ENCODE results near the gene LACTB.

LACTB gene

DNA sequence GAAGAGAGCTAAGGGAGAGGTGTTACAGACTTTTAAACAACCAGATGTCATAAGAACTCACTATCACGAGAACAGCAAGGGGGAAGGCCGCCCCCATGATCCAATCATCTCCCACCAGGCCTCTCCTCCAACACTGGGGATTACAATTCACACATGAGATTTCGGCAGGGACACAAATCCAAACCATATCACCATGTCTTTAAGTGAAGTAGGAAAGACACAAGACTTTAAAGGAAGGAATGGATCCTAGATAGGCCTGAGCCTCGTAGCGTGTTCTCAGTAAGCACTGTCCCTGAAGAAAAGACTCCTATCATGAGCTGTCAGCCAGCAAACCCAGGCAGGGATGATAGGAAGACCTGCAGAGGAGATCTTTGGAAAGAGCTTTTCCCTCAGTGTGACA lies 50.7 kb downstream of the LACTB start:
- no peak overlapping the region for H3K27ac ChIP-seq (ENCODE audit: low read length)
- H3K9me3 ChIP-seq (ENCODE audit: control insufficient read depth, insufficient read depth, low read length) = no peaks in the 10 kb centered on the region
- no peaks in the 10 kb centered on the region for H3K27me3 ChIP-seq (ENCODE audit: control insufficient read depth, insufficient read depth, low read length)
- no peak for DNase-seq (ENCODE audit: low read depth, low spot score)
- no peak overlapping the region for H3K4me3 ChIP-seq (ENCODE audit: low read length)
- 0 out of 2 replicates have a peak, but pooled peaks cover 1% of the 10 kb centered on the region for H3K4me1 ChIP-seq (ENCODE audit: control insufficient read depth, insufficient read depth, low read length)
- no peaks in the 10 kb centered on the region for H3K36me3 ChIP-seq (ENCODE audit: control insufficient read depth, insufficient read depth, low read length)
- WGBS (ENCODE audit: insufficient coverage, insufficient read length) = no CpG with 5 or more reads among the region's 5 CpGs

DNA sequence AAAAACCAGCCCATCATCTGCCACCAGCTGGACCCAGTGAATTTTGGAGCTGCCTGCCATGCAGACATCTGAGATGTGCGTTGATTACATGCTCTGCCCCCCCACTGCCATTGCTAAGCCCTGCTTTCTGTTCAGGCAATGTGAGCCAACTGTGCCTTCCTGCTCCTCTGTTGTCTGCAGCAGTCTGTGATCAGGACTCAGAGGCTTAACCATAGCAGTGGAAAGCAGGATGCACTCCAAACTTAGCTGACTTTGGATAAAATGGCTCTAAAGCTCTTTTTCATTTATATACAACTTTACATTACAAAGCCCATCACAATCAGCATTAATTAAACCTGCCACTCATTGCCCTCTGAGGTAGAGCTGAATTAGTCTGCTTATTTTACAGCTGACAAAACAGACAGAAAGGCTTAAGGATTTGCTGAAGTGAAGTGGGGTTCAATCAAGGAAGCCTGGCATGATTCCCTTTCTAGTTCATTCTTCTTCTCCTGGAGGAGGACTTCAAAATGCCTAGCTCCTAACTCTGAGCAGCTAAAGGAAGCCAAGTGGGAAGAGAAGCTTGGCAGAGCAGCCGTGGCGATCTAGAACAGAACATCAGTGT lies 51.3 kb downstream of the LACTB start:
- H3K27ac ChIP-seq (ENCODE audit: low read length) = no peak overlapping the region
- 0 out of 2 replicates have a peak, but pooled peaks cover 1% of the 10 kb centered on the region for H3K4me1 ChIP-seq (ENCODE audit: control insufficient read depth, insufficient read depth, low read length)
- H3K27me3 ChIP-seq (ENCODE audit: control insufficient read depth, insufficient read depth, low read length) = no peaks in the 10 kb centered on the region
- WGBS (ENCODE audit: insufficient coverage, insufficient read length) = no CpG with 5 or more reads among the region's 3 CpGs
- no peaks in the 10 kb centered on the region for H3K36me3 ChIP-seq (ENCODE audit: control insufficient read depth, insufficient read depth, low read length)
- H3K4me3 ChIP-seq (ENCODE audit: low read length) = no peak overlapping the region
- DNase-seq (ENCODE audit: low read depth, low spot score) = no peak
- no peaks in the 10 kb centered on the region for H3K9me3 ChIP-seq (ENCODE audit: control insufficient read depth, insufficient read depth, low read length)

DNA sequence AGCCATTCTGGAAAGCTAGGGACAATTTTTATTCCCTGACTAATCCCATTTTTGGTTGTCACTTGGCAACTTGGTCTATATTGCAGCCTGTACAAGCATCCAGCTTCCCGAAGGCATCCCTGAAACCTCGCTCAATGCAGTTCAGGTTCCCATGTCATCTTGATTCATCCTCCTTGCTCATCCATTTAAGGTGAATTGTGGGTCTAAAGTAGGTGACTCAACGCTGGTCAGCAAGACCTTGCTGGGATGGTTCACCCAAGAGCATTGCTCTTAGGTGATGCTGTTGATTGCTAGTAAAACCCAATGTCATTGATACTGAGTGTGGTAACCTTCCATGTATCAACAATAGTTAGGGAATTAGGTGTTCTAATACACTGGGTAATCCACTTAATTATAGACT lies 54.6 kb downstream of the LACTB start:
- H3K4me3 ChIP-seq (ENCODE audit: low read length) = no peak overlapping the region
- 0 out of 2 replicates have a peak, but pooled peaks cover 1% of the 10 kb centered on the region for H3K4me1 ChIP-seq (ENCODE audit: control insufficient read depth, insufficient read depth, low read length)
- no peak overlapping the region for H3K27ac ChIP-seq (ENCODE audit: low read length)
- H3K27me3 ChIP-seq (ENCODE audit: control insufficient read depth, insufficient read depth, low read length) = no peaks in the 10 kb centered on the region
- DNase-seq (ENCODE audit: low read depth, low spot score) = no peak
- no peaks in the 10 kb centered on the region for H3K36me3 ChIP-seq (ENCODE audit: control insufficient read depth, insufficient read depth, low read length)
- no peaks in the 10 kb centered on the region for H3K9me3 ChIP-seq (ENCODE audit: control insufficient read depth, insufficient read depth, low read length)
- WGBS (ENCODE audit: insufficient coverage, insufficient read length) = no CpG with 5 or more reads among the region's 3 CpGs

DNA sequence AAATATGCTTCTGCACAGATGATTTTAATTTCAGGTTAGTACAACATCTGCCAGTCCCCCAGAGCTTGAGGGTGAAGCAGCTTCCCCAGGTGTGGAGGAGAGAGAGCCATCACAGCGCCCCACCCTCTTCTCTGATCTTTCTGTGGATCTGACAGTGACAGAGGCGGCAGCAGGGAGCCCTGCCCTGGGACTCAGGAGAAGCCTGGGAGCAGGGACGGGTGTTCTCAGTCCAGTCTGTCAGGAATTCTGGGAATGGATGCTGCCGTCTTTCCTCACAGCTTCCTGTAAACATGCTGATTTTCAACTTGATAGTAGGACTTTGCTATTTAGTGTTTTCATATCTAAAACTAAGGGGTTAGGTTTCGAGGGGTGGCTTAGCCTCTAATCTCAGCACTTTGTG lies 56.4 kb downstream of the LACTB start:
- Histone ChIP-seq H3K4me1 (ENCODE audit: control insufficient read depth, insufficient read depth, low read length) (no peaks in the 10 kb centered on the region), H3K36me3 (ENCODE audit: control insufficient read depth, insufficient read depth, low read length) (no peaks in the 10 kb centered on the region), H3K4me3 (ENCODE audit: low read length) (no peak overlapping the region), H3K27me3 (ENCODE audit: control insufficient read depth, insufficient read depth, low read length) (no peaks in the 10 kb centered on the region), H3K9me3 (ENCODE audit: control insufficient read depth, insufficient read depth, low read length) (no peaks in the 10 kb centered on the region), H3K27ac (ENCODE audit: low read length) (no peak overlapping the region)
- no CpG with 5 or more reads among the region's 5 CpGs for WGBS (ENCODE audit: insufficient coverage, insufficient read length)
- no peak for DNase-seq (ENCODE audit: low read depth, low spot score)

DNA sequence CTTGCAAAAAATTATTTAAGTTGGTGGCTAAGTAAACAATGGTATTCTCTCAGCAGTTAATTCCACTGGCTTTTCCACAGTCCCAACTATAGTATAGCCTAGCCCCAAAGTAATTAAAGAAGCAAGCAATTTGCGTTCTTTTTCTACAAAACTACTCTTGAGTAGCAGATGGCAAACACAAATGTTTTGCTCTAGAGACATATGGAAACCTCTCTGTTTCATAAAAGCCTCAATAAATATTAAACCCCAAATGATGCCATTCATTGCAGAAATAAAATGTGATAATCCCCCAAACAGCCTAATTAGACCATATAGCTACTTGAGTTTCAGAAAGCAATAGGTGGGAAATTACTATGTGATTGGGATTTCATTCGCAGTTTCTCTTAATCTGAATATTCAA lies 59.1 kb downstream of the LACTB start:
- no peak for DNase-seq (ENCODE audit: low read depth, low spot score)
- H3K9me3 ChIP-seq (ENCODE audit: control insufficient read depth, insufficient read depth, low read length) = no peaks in the 10 kb centered on the region
- no peak overlapping the region for H3K4me3 ChIP-seq (ENCODE audit: low read length)
- WGBS (ENCODE audit: insufficient coverage, insufficient read length) = no CpG with 5 or more reads among the region's 2 CpGs
- no peak overlapping the region for H3K27ac ChIP-seq (ENCODE audit: low read length)
- no peaks in the 10 kb centered on the region for H3K27me3 ChIP-seq (ENCODE audit: control insufficient read depth, insufficient read depth, low read length)
- no peaks in the 10 kb centered on the region for H3K4me1 ChIP-seq (ENCODE audit: control insufficient read depth, insufficient read depth, low read length)
- H3K36me3 ChIP-seq (ENCODE audit: control insufficient read depth, insufficient read depth, low read length) = no peaks in the 10 kb centered on the region

GRCh38 chr15:63181648-63182047 lies 60.0 kb downstream of the LACTB start:
- H3K9me3 ChIP-seq (ENCODE audit: control insufficient read depth, insufficient read depth, low read length) = no peaks in the 10 kb centered on the region
- WGBS (ENCODE audit: insufficient coverage, insufficient read length) = no CpG with 5 or more reads among the region's 2 CpGs
- no peak overlapping the region for H3K4me3 ChIP-seq (ENCODE audit: low read length)
- H3K27ac ChIP-seq (ENCODE audit: low read length) = no peak overlapping the region
- no peaks in the 10 kb centered on the region for H3K27me3 ChIP-seq (ENCODE audit: control insufficient read depth, insufficient read depth, low read length)
- no peaks in the 10 kb centered on the region for H3K4me1 ChIP-seq (ENCODE audit: control insufficient read depth, insufficient read depth, low read length)
- H3K36me3 ChIP-seq (ENCODE audit: control insufficient read depth, insufficient read depth, low read length) = no peaks in the 10 kb centered on the region
- DNase-seq (ENCODE audit: low read depth, low spot score) = no peak

- H3K36me3 ChIP-seq (ENCODE audit: control insufficient read depth, insufficient read depth, low read length) = no peaks in the 10 kb centered on the region
- no peak for DNase-seq (ENCODE audit: low read depth, low spot score)
- peaks cover 1% of the 10 kb centered on the region; the same call in 1 of the 2 replicates for H3K4me1 ChIP-seq (ENCODE audit: control insufficient read depth, insufficient read depth, low read length)
- no peaks in the 10 kb centered on the region for H3K9me3 ChIP-seq (ENCODE audit: control insufficient read depth, insufficient read depth, low read length)
- H3K27me3 ChIP-seq (ENCODE audit: control insufficient read depth, insufficient read depth, low read length) = no peaks in the 10 kb centered on the region
- no CpG with 5 or more reads among the region's 2 CpGs for WGBS (ENCODE audit: insufficient coverage, insufficient read length)
- H3K4me3 ChIP-seq (ENCODE audit: low read length) = no peak overlapping the region
- no peak overlapping the region for H3K27ac ChIP-seq (ENCODE audit: low read length)
Observed at GRCh38 chr15:63185206-63185605, 63.5 kb downstream of the LACTB start.

DNA sequence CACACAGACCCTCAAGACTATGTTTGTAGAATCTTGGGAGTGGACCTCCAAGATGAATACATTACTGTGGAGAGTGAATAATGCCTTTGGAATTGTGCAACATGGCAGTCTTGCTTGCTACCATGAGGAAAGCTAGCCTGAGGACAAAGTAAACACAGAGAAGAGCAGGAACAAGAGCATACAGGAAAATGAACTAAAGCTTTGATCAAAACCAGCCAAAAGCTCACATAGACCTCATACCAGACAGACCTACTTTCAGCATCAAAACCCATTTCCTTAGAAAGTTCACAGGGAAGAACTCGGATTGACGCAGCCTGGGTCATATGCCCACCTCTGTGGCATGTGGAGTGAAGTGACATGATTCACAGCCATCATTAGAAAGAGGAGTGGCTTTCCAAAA lies 64.4 kb downstream of the LACTB start:
- no peaks in the 10 kb centered on the region for H3K27me3 ChIP-seq (ENCODE audit: control insufficient read depth, insufficient read depth, low read length)
- no peak for DNase-seq (ENCODE audit: low read depth, low spot score)
- H3K36me3 ChIP-seq (ENCODE audit: control insufficient read depth, insufficient read depth, low read length) = no peaks in the 10 kb centered on the region
- no peaks in the 10 kb centered on the region for H3K9me3 ChIP-seq (ENCODE audit: control insufficient read depth, insufficient read depth, low read length)
- no peak overlapping the region for H3K4me3 ChIP-seq (ENCODE audit: low read length)
- peaks cover 1% of the 10 kb centered on the region; the same call in 1 of the 2 replicates for H3K4me1 ChIP-seq (ENCODE audit: control insufficient read depth, insufficient read depth, low read length)
- H3K27ac ChIP-seq (ENCODE audit: low read length) = no peak overlapping the region
- no CpG with 5 or more reads among the region's 2 CpGs for WGBS (ENCODE audit: insufficient coverage, insufficient read length)

GRCh38 chr15:63187589-63188226 lies 66.0 kb downstream of the LACTB start:
- H3K9me3 ChIP-seq (ENCODE audit: control insufficient read depth, insufficient read depth, low read length) = no peaks in the 10 kb centered on the region
- DNase-seq (ENCODE audit: low read depth, low spot score) = no peak
- no peaks in the 10 kb centered on the region for H3K27me3 ChIP-seq (ENCODE audit: control insufficient read depth, insufficient read depth, low read length)
- peaks cover 1% of the 10 kb centered on the region; the same call in 1 of the 2 replicates for H3K4me1 ChIP-seq (ENCODE audit: control insufficient read depth, insufficient read depth, low read length)
- no peak overlapping the region for H3K4me3 ChIP-seq (ENCODE audit: low read length)
- no peak overlapping the region for H3K27ac ChIP-seq (ENCODE audit: low read length)
- WGBS (ENCODE audit: insufficient coverage, insufficient read length) = no CpG with 5 or more reads among the region's 5 CpGs
- H3K36me3 ChIP-seq (ENCODE audit: control insufficient read depth, insufficient read depth, low read length) = no peaks in the 10 kb centered on the region

DNA sequence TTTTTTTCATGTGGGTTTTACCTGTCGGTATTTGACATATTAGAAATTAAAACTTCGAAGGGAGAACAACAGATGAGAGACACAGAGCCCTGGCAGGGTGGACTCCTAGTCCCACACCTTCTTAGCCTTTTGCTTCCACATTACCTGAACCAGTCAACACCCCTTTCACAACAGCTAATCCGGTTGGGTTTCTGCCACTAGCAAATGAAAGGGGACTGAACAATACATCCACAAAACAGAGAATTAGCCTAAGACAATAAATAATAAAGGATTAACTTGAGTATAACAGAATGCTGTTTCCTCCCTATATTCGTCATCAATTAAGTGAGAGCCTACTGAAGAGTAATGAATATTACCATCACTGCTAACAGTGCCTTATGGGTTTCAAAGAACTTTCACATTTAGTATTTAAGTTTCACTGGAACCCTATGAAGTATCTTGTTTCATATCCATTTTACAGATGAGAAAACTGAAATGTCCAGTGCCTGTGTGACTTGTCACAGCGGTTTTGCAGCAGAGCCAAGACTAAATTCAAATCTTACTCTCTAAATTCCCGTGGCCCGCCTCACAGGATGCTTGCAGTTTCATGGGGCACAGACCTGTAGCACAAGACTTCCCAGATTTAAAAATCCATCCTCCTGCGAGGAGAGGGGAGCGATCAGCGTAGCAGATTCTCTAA lies 66.7 kb downstream of the LACTB start:
- H3K36me3 ChIP-seq (ENCODE audit: control insufficient read depth, insufficient read depth, low read length) = no peaks in the 10 kb centered on the region
- WGBS (ENCODE audit: insufficient coverage, insufficient read length) = no CpG with 5 or more reads among the region's 10 CpGs
- no peak for DNase-seq (ENCODE audit: low read depth, low spot score)
- peak overlapping the region; percentile 73; the same call in 1 of the 2 replicates for H3K4me3 ChIP-seq (ENCODE audit: low read length)
- peaks cover 1% of the 10 kb centered on the region; the same call in 1 of the 2 replicates for H3K4me1 ChIP-seq (ENCODE audit: control insufficient read depth, insufficient read depth, low read length)
- no peaks in the 10 kb centered on the region for H3K9me3 ChIP-seq (ENCODE audit: control insufficient read depth, insufficient read depth, low read length)
- H3K27ac ChIP-seq (ENCODE audit: low read length) = no peak overlapping the region
- no peaks in the 10 kb centered on the region for H3K27me3 ChIP-seq (ENCODE audit: control insufficient read depth, insufficient read depth, low read length)

All from iPS DF 6.9 (cell line).